ENCODE results near the gene AFAP1L1. TPM values are rescaled to one million over a fixed set of nuclear protein-coding genes. Genes with fewer than 3 reads are reported as not detected.

Gene AFAP1L1
- total RNA-seq, 1 donor from 2014 or later = 0.36 TPM

GRCh38 chr5:149298163-149298562 lies 26.5 kb downstream of the AFAP1L1 start:
- Histone ChIP-seq H3K9ac (no peak overlapping the region), H3F3A (ENCODE audit: low read depth) (no peaks in the 10 kb centered on the region), H3K36me3 (no peaks in the 10 kb centered on the region), H3K4me2 (no peak overlapping the region), H3K27ac (no peak overlapping the region), H3K9me3 (ENCODE audit: low read depth) (no peaks in the 10 kb centered on the region), H2AFZ (replicated peaks) (no peak overlapping the region), H3K27me3 (no peaks in the 10 kb centered on the region), H3K4me3 (no peak overlapping the region), H3K4me1 (peaks cover 8% of the 10 kb centered on the region), H3K79me2 (ENCODE audit: low read depth) (no peaks in the 10 kb centered on the region), H4K20me1 (ENCODE audit: low read depth) (no peaks in the 10 kb centered on the region)
- TF ChIP-seq EZH2 (IDR thresholded peaks at IDR 0.05) (no peak), EZH2phosphoT487 (IDR thresholded peaks at IDR 0.05) (no peak), CTCF (IDR thresholded peaks at IDR 0.05) (no peak)
- H3K36me3 Mint-ChIP-seq = no peaks in the 10 kb centered on the region
- peaks cover 11% of the 10 kb centered on the region for H3K27me3 Mint-ChIP-seq (ENCODE audit: insufficient read depth, low read depth)
- no peak overlapping the region for H3K4me3 Mint-ChIP-seq
- no peak overlapping the region for H3K27ac Mint-ChIP-seq
- no peaks in the 10 kb centered on the region for H3K9me3 Mint-ChIP-seq
- peaks cover 16% of the 10 kb centered on the region for H3K4me1 Mint-ChIP-seq
- DNase-seq (ENCODE audit: low spot score) = no peak

GRCh38 chr5:149298842-149299404 lies 27.3 kb downstream of the AFAP1L1 start:
- H3K9me3 ChIP-seq (ENCODE audit: low read depth) = no peaks in the 10 kb centered on the region
- Mint-ChIP-seq H3K4me1 (peaks cover 16% of the 10 kb centered on the region), H3K27ac (no peak overlapping the region), H3K4me3 (no peak overlapping the region), H3K36me3 (no peaks in the 10 kb centered on the region), H3K9me3 (no peaks in the 10 kb centered on the region), H3K27me3 (ENCODE audit: insufficient read depth, low read depth) (peaks cover 11% of the 10 kb centered on the region)
- no peaks in the 10 kb centered on the region for H3K36me3 ChIP-seq
- no peak overlapping the region for H3K4me2 ChIP-seq
- no peak overlapping the region for H2AFZ ChIP-seq (replicated peaks)
- peaks cover 8% of the 10 kb centered on the region for H3K4me1 ChIP-seq
- H3K9ac ChIP-seq = no peak overlapping the region
- no peak for DNase-seq (ENCODE audit: low spot score)
- H3K79me2 ChIP-seq (ENCODE audit: low read depth) = no peaks in the 10 kb centered on the region
- H3K4me3 ChIP-seq = no peak overlapping the region
- H3K27ac ChIP-seq = no peak overlapping the region
- no peaks in the 10 kb centered on the region for H3K27me3 ChIP-seq
- no peaks in the 10 kb centered on the region for H4K20me1 ChIP-seq (ENCODE audit: low read depth)
- no peaks in the 10 kb centered on the region for H3F3A ChIP-seq (ENCODE audit: low read depth)
- no peak for TF ChIP-seq CTCF (IDR thresholded peaks at IDR 0.05)
- no peak for TF ChIP-seq EZH2phosphoT487 (IDR thresholded peaks at IDR 0.05)
- no peak for TF ChIP-seq EZH2 (IDR thresholded peaks at IDR 0.05)

GRCh38 chr5:149299451-149300054 lies 27.9 kb downstream of the AFAP1L1 start:
- H3F3A ChIP-seq (ENCODE audit: low read depth) = no peaks in the 10 kb centered on the region
- DNase-seq (ENCODE audit: low spot score) = no peak
- no peak overlapping the region for H3K4me3 ChIP-seq
- H3K9me3 Mint-ChIP-seq = no peaks in the 10 kb centered on the region
- H3K36me3 ChIP-seq = no peaks in the 10 kb centered on the region
- H3K4me1 Mint-ChIP-seq = peaks cover 16% of the 10 kb centered on the region
- no peak overlapping the region for H3K9ac ChIP-seq
- no peaks in the 10 kb centered on the region for H3K79me2 ChIP-seq (ENCODE audit: low read depth)
- H3K36me3 Mint-ChIP-seq = no peaks in the 10 kb centered on the region
- no peak overlapping the region for H3K4me3 Mint-ChIP-seq
- H2AFZ ChIP-seq (replicated peaks) = no peak overlapping the region
- no peak overlapping the region for H3K4me2 ChIP-seq
- no peaks in the 10 kb centered on the region for H3K27me3 ChIP-seq
- H3K27me3 Mint-ChIP-seq (ENCODE audit: insufficient read depth, low read depth) = peaks cover 11% of the 10 kb centered on the region
- peaks cover 8% of the 10 kb centered on the region for H3K4me1 ChIP-seq
- TF ChIP-seq EZH2 (IDR thresholded peaks at IDR 0.05) = no peak
- TF ChIP-seq CTCF (IDR thresholded peaks at IDR 0.05) = no peak
- no peak for TF ChIP-seq EZH2phosphoT487 (IDR thresholded peaks at IDR 0.05)
- peak overlapping the region; percentile 84 for H3K27ac Mint-ChIP-seq
- H3K9me3 ChIP-seq (ENCODE audit: low read depth) = no peaks in the 10 kb centered on the region
- H4K20me1 ChIP-seq (ENCODE audit: low read depth) = no peaks in the 10 kb centered on the region
- H3K27ac ChIP-seq = no peak overlapping the region

Data from neural progenitor cell (in vitro differentiated cells).